GM12891 (cell line): Measurements from ENCODE around the gene LRMDA.

Experiments used
- DNase-seq: peaks from one replicate; pipeline ENCODE4 v3.0.0; 2011; ENCODE audit warnings: low spot score; ENCODE audit not compliant: insufficient read length
- FAIRE-seq: peaks from 2 replicates; lab custom pipeline; 2011; peaks lifted over from hg19 to GRCh38; lab: Jason Lieb, UNC
- PAX5 ChIP-seq: IDR thresholded peaks from 2 replicates; pipeline ENCODE4 v1.6.1; 2011; ENCODE audit warnings: low read length, moderate library complexity, mild to moderate bottlenecking; ENCODE audit not compliant: insufficient read depth, severe bottlenecking
- POLR2A ChIP-seq: IDR thresholded peaks from 2 replicates; pipeline ENCODE4 v1.6.1; 2011; ENCODE audit warnings: low read depth, low read length, control low read depth
- POLR2AphosphoS5 ChIP-seq: IDR thresholded peaks from 2 replicates; pipeline ENCODE4 v1.6.1; 2011; ENCODE audit warnings: low read depth, low read length, control low read depth
- POU2F2 ChIP-seq: IDR thresholded peaks from 2 replicates; pipeline ENCODE4 v1.6.1; 2011; ENCODE audit warnings: low read depth, mild to moderate bottlenecking, control low read depth, low read length, moderate library complexity
- SPI1 ChIP-seq: IDR thresholded peaks from 2 replicates; pipeline ENCODE4 v1.6.1; 2011; ENCODE audit warnings: low read depth, low read length, control low read depth
- TAF1 ChIP-seq: IDR thresholded peaks from 2 replicates; pipeline ENCODE4 v1.6.1; 2011; ENCODE audit warnings: low read depth, low read length, control low read depth

Gene LRMDA

DNA sequence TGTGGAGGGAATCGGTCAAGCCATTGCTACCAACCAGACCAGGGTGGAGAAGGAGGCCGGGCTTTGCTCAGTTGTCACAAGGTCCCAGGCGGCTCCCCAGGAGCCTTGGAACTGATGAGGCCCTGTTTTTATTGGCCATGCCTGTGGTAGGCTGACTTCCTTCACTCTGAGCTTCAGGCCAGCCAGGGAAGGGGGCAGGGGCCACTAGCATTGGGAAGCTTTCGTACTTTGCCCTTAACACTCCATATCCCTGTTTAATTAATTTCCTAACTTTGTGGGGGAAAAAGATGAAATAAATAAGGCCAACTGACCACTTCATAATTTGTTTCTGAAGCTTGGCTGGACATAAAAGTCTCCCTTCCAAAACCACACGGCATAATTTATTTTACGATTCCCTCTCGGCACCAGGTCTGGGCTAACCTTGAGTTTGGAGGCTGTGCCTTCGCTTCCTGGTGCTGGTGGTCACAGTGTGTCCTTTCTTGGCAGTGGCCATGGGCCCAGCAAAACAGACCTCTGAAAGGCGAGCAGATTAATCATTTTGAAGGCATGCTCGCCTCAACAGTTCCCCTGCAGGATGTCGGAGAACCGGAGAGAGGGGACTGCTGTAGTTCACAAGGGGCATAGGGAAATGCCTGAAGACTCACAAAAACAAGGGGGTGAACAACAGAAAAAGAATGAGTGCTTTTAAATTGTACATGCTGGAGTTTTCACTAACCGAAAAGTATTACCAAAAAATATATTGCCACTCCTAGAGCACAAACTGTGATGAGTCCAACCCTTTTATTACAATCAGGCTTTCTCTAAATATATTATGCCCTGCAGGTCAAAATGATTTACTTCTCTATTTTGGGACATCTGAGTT, 966.0 kb downstream of the LRMDA start:
- no peak for FAIRE-seq
- no peak for DNase-seq
- no peak for TF ChIP-seq SPI1

DNA sequence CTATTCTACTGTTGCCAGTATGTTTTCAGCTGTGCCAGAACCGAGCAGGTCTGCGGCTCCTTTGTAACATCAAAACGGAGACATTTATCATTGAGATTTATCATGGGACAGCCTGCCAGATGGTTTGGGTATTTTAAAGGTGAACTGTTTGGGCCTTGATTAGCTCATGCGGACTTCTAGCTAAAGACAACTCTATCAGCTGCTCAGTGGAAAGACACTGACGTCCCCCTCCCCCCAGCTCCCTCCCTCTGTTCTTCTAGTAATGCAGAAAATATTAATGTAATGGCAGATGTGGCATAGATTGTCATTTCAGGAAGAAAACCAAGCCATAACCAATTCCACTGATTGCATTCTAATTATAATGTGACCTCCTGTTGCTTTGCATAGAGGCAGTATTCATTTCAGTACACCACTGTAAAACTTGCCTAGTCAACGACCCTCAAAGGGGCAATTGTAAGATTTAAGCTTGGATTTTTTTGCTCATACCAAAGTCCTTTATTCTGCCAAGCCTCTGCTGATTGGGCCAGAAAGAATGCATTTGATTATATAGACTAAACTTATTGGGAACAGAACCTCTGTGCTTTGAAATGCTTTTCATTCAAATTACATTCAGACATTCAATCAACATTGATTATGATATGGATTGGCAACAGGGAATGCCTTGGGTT, 966.8 kb downstream of the LRMDA start:
- no peak for DNase-seq
- FAIRE-seq = no peak
- no peak for TF ChIP-seq SPI1
- TF ChIP-seq POLR2AphosphoS5 = no peak
- no peak for TF ChIP-seq TAF1
- no peak for TF ChIP-seq PAX5
- TF ChIP-seq POLR2A = no peak
- TF ChIP-seq POU2F2 = no peak

- TF ChIP-seq TAF1 (no peak), SPI1 (no peak), POLR2AphosphoS5 (no peak), POU2F2 (no peak), PAX5 (no peak), POLR2A (no peak)
- DNase-seq (no peak), FAIRE-seq (no peak)
These were observed 967.8 kb downstream of the LRMDA start for GRCh38 chr10:76399226-76399625.

GRCh38 chr10:76401006-76401405, 969.6 kb downstream of the LRMDA start:
- FAIRE-seq = no peak
- TF ChIP-seq TAF1 (no peak), POLR2A (no peak), POLR2AphosphoS5 (no peak), SPI1 (no peak), PAX5 (no peak), POU2F2 (no peak)
- DNase-seq = no peak

DNA sequence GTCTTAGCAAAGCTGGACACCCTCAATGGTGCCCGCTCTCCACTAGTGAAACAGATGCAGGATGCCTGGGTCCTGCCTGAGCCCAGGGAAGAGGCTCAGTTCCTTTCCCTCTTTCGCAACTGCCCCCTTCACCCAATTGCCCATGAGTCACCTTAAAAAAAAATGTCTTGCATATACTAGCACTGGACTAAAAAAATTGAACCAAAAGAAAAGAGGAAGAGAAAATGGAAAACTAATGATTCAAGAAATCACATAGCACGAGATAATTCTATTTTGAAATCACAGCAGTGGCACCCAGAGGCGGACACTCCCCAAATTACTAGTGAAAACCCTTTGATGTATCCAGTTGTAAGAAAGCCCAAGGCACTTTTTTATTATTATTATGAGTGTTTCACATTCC, 972.5 kb downstream of the LRMDA start:
- TF ChIP-seq TAF1 = no peak
- no peak for TF ChIP-seq PAX5
- no peak for TF ChIP-seq POU2F2
- TF ChIP-seq POLR2A = no peak
- TF ChIP-seq SPI1 = no peak
- TF ChIP-seq POLR2AphosphoS5 = no peak
- DNase-seq = no peak
- no peak for FAIRE-seq

DNA sequence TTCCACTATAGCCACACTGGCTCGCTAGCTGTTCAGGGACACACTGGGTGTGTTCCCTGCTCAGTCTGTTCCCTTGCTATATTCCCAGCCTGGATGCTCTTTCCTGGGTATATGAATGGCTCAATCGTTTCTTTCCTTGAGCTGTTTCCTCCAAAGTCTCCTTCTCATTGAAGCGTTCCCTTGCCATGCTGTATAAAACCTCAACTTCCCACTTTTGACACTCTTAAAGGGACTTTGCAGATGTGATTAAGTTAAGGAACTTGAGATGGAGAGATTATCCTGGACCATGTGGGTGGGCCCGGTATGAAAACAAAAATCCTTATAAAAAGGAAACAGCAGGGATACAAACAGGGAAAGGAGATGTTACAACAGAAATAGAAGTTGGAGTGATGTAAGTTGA, 973.1 kb downstream of the LRMDA start:
- no peak for TF ChIP-seq TAF1
- TF ChIP-seq POLR2A = no peak
- TF ChIP-seq PAX5 = no peak
- TF ChIP-seq POU2F2 = no peak
- TF ChIP-seq POLR2AphosphoS5 = no peak
- TF ChIP-seq SPI1 = no peak
- DNase-seq (no peak), FAIRE-seq (no peak)

DNA sequence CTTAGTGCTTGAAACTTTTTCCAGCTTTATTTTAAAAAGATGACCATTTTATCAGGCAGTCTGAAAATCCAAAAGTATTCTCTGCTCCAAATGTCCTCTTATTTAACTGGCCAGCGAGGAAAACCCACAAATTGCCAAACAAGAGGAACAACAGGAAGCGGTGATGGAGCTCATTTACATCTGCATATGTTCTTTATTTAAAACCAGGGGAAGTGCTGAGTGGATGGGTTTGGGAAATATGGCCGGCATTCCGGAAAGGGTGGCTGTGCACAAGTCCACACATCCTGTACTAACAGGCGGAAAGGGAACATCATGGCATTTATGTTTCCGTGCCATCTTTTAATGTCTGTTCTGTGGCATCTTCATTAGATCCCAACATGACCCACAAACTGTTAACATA, 974.5 kb downstream of the LRMDA start:
- FAIRE-seq (no peak), DNase-seq (no peak)
- TF ChIP-seq POLR2AphosphoS5 (no peak), TAF1 (no peak), POLR2A (no peak), POU2F2 (no peak), PAX5 (no peak), SPI1 (no peak)

GRCh38 chr10:76408646-76409045, 977.2 kb downstream of the LRMDA start:
- DNase-seq (no peak), FAIRE-seq (no peak)
- TF ChIP-seq PAX5 (no peak), POLR2A (no peak), TAF1 (no peak), POLR2AphosphoS5 (no peak), SPI1 (no peak), POU2F2 (no peak)

- DNase-seq (no peak), FAIRE-seq (no peak)
- TF ChIP-seq PAX5 (no peak), POLR2AphosphoS5 (no peak), POU2F2 (no peak), POLR2A (no peak)
These were observed 980.5 kb downstream of the LRMDA start for GRCh38 chr10:76411729-76412435.
